ENCODE data around the gene TEX2.

Gene TEX2

GRCh38 chr17:64145375-64145750, 117.7 kb downstream of the TEX2 start:
- peak overlapping the region; percentile 85 for H3K56ac ChIP-seq (ENCODE audit: low read length)
- H4K5ac ChIP-seq (ENCODE audit: low read length): no peak overlapping the region
- no peak overlapping the region for H2BK120ac ChIP-seq (ENCODE audit: low read depth, low read length)
- peak overlapping the region; percentile 94 for H3K4me2 ChIP-seq (ENCODE audit: low read length)
- no peak overlapping the region for H2AK5ac ChIP-seq (ENCODE audit: low read length)
- no peak overlapping the region for H3K4ac ChIP-seq (ENCODE audit: low read depth, low read length)
- H3K79me1 ChIP-seq (ENCODE audit: low read length): no peaks in the 10 kb centered on the region
- H3K27me3 ChIP-seq (ENCODE audit: insufficient read depth, low read length, poor library complexity): no peaks in the 10 kb centered on the region
- no peak overlapping the region for H2BK15ac ChIP-seq (replicated peaks; ENCODE audit: low read depth)
- H3K36me3 ChIP-seq (ENCODE audit: control insufficient read depth, insufficient read depth, low read length): no peaks in the 10 kb centered on the region
- no peak overlapping the region for H4K8ac ChIP-seq (ENCODE audit: low read depth, low read length)
- no peak for DNase-seq
- H3K4me1 ChIP-seq (ENCODE audit: control insufficient read depth, low read depth, low read length): no peaks in the 10 kb centered on the region
- no peak overlapping the region for H3K18ac ChIP-seq (ENCODE audit: low read length)
- H3K23ac ChIP-seq (ENCODE audit: low read length): no peak overlapping the region
- no CpG with 5 or more reads among the region's 15 CpGs for WGBS (ENCODE audit: extremely low coverage, insufficient coverage, low lambda C conversion rate)
- H3K27ac ChIP-seq (ENCODE audit: low read depth, low read length): peak overlapping the region; percentile 60
- H3K79me2 ChIP-seq (ENCODE audit: control insufficient read depth, insufficient read depth, low read length): peaks cover 3% of the 10 kb centered on the region
- no peak overlapping the region for H2BK5ac ChIP-seq (ENCODE audit: low read length)
- H3K9ac ChIP-seq (ENCODE audit: low read length): peak overlapping the region; percentile 80
- H3K4me3 ChIP-seq (ENCODE audit: low read length): peak overlapping the region; percentile 57

- no peak overlapping the region for H2BK120ac ChIP-seq (ENCODE audit: low read depth, low read length)
- no peaks in the 10 kb centered on the region for H3K4me1 ChIP-seq (ENCODE audit: control insufficient read depth, low read depth, low read length)
- H3K4me2 ChIP-seq (ENCODE audit: low read length): no peak overlapping the region
- no peak overlapping the region for H2AK5ac ChIP-seq (ENCODE audit: low read length)
- no CpG with 5 or more reads among the region's 6 CpGs for WGBS (ENCODE audit: extremely low coverage, insufficient coverage, low lambda C conversion rate)
- no peak overlapping the region for H3K56ac ChIP-seq (ENCODE audit: low read length)
- DNase-seq: no peak
- no peak overlapping the region for H3K18ac ChIP-seq (ENCODE audit: low read length)
- H2BK15ac ChIP-seq (replicated peaks; ENCODE audit: low read depth): no peak overlapping the region
- no peak overlapping the region for H3K4me3 ChIP-seq (ENCODE audit: low read length)
- H4K8ac ChIP-seq (ENCODE audit: low read depth, low read length): no peak overlapping the region
- no peaks in the 10 kb centered on the region for H3K27me3 ChIP-seq (ENCODE audit: insufficient read depth, low read length, poor library complexity)
- H3K36me3 ChIP-seq (ENCODE audit: control insufficient read depth, insufficient read depth, low read length): no peaks in the 10 kb centered on the region
- H3K23ac ChIP-seq (ENCODE audit: low read length): no peak overlapping the region
- no peak overlapping the region for H2BK5ac ChIP-seq (ENCODE audit: low read length)
- no peaks in the 10 kb centered on the region for H3K79me2 ChIP-seq (ENCODE audit: control insufficient read depth, insufficient read depth, low read length)
- H3K27ac ChIP-seq (ENCODE audit: low read depth, low read length): no peak overlapping the region
- H3K4ac ChIP-seq (ENCODE audit: low read depth, low read length): no peak overlapping the region
- no peaks in the 10 kb centered on the region for H3K79me1 ChIP-seq (ENCODE audit: low read length)
- no peak overlapping the region for H4K5ac ChIP-seq (ENCODE audit: low read length)
- H3K9ac ChIP-seq (ENCODE audit: low read length): no peak overlapping the region
Observed at GRCh38 chr17:64139542-64139941, 123.5 kb downstream of the TEX2 start.

- H3K27me3 ChIP-seq (ENCODE audit: insufficient read depth, low read length, poor library complexity): no peaks in the 10 kb centered on the region
- H4K8ac ChIP-seq (ENCODE audit: low read depth, low read length): no peak overlapping the region
- no peak overlapping the region for H3K27ac ChIP-seq (ENCODE audit: low read depth, low read length)
- DNase-seq: no peak
- no CpG with 5 or more reads among the region's 2 CpGs for WGBS (ENCODE audit: extremely low coverage, insufficient coverage, low lambda C conversion rate)
- no peak overlapping the region for H3K18ac ChIP-seq (ENCODE audit: low read length)
- no peaks in the 10 kb centered on the region for H3K79me1 ChIP-seq (ENCODE audit: low read length)
- no peak overlapping the region for H2AK5ac ChIP-seq (ENCODE audit: low read length)
- H3K36me3 ChIP-seq (ENCODE audit: control insufficient read depth, insufficient read depth, low read length): no peaks in the 10 kb centered on the region
- no peak overlapping the region for H3K56ac ChIP-seq (ENCODE audit: low read length)
- no peaks in the 10 kb centered on the region for H3K4me1 ChIP-seq (ENCODE audit: control insufficient read depth, low read depth, low read length)
- H3K4me3 ChIP-seq (ENCODE audit: low read length): no peak overlapping the region
- no peak overlapping the region for H4K5ac ChIP-seq (ENCODE audit: low read length)
- no peak overlapping the region for H3K9ac ChIP-seq (ENCODE audit: low read length)
- no peak overlapping the region for H2BK120ac ChIP-seq (ENCODE audit: low read depth, low read length)
- no peak overlapping the region for H3K23ac ChIP-seq (ENCODE audit: low read length)
- no peaks in the 10 kb centered on the region for H3K79me2 ChIP-seq (ENCODE audit: control insufficient read depth, insufficient read depth, low read length)
- H2BK15ac ChIP-seq (replicated peaks; ENCODE audit: low read depth): no peak overlapping the region
- H3K4me2 ChIP-seq (ENCODE audit: low read length): no peak overlapping the region
- H2BK5ac ChIP-seq (ENCODE audit: low read length): no peak overlapping the region
- no peak overlapping the region for H3K4ac ChIP-seq (ENCODE audit: low read depth, low read length)
Observed at GRCh38 chr17:64138441-64138840, 124.6 kb downstream of the TEX2 start.

GRCh38 chr17:64135000-64135399, 128.1 kb downstream of the TEX2 start:
- no peak for DNase-seq
- no peak overlapping the region for H3K23ac ChIP-seq (ENCODE audit: low read length)
- peaks cover 3% of the 10 kb centered on the region for H3K4me1 ChIP-seq (ENCODE audit: control insufficient read depth, low read depth, low read length)
- H3K18ac ChIP-seq (ENCODE audit: low read length): no peak overlapping the region
- H3K4me2 ChIP-seq (ENCODE audit: low read length): no peak overlapping the region
- no peak overlapping the region for H3K4ac ChIP-seq (ENCODE audit: low read depth, low read length)
- no CpG with 5 or more reads among the region's 6 CpGs for WGBS (ENCODE audit: extremely low coverage, insufficient coverage, low lambda C conversion rate)
- H2AK5ac ChIP-seq (ENCODE audit: low read length): no peak overlapping the region
- H3K9ac ChIP-seq (ENCODE audit: low read length): no peak overlapping the region
- H2BK5ac ChIP-seq (ENCODE audit: low read length): no peak overlapping the region
- H3K27ac ChIP-seq (ENCODE audit: low read depth, low read length): no peak overlapping the region
- H2BK120ac ChIP-seq (ENCODE audit: low read depth, low read length): no peak overlapping the region
- H3K79me1 ChIP-seq (ENCODE audit: low read length): no peaks in the 10 kb centered on the region
- no peak overlapping the region for H4K5ac ChIP-seq (ENCODE audit: low read length)
- H3K4me3 ChIP-seq (ENCODE audit: low read length): no peak overlapping the region
- no peaks in the 10 kb centered on the region for H3K79me2 ChIP-seq (ENCODE audit: control insufficient read depth, insufficient read depth, low read length)
- no peaks in the 10 kb centered on the region for H3K36me3 ChIP-seq (ENCODE audit: control insufficient read depth, insufficient read depth, low read length)
- H4K8ac ChIP-seq (ENCODE audit: low read depth, low read length): no peak overlapping the region
- H2BK15ac ChIP-seq (replicated peaks; ENCODE audit: low read depth): no peak overlapping the region
- H3K27me3 ChIP-seq (ENCODE audit: insufficient read depth, low read length, poor library complexity): no peaks in the 10 kb centered on the region
- H3K56ac ChIP-seq (ENCODE audit: low read length): no peak overlapping the region

GRCh38 chr17:64134216-64134970, 128.7 kb downstream of the TEX2 start:
- no peak overlapping the region for H2AK5ac ChIP-seq (ENCODE audit: low read length)
- H3K56ac ChIP-seq (ENCODE audit: low read length): no peak overlapping the region
- H3K27me3 ChIP-seq (ENCODE audit: insufficient read depth, low read length, poor library complexity): no peaks in the 10 kb centered on the region
- H3K18ac ChIP-seq (ENCODE audit: low read length): no peak overlapping the region
- H2BK5ac ChIP-seq (ENCODE audit: low read length): no peak overlapping the region
- H3K4me2 ChIP-seq (ENCODE audit: low read length): no peak overlapping the region
- no peaks in the 10 kb centered on the region for H3K79me2 ChIP-seq (ENCODE audit: control insufficient read depth, insufficient read depth, low read length)
- no peak overlapping the region for H4K8ac ChIP-seq (ENCODE audit: low read depth, low read length)
- no peak overlapping the region for H4K5ac ChIP-seq (ENCODE audit: low read length)
- DNase-seq: no peak
- H3K9ac ChIP-seq (ENCODE audit: low read length): no peak overlapping the region
- H3K36me3 ChIP-seq (ENCODE audit: control insufficient read depth, insufficient read depth, low read length): no peaks in the 10 kb centered on the region
- H2BK15ac ChIP-seq (replicated peaks; ENCODE audit: low read depth): no peak overlapping the region
- no CpG with 5 or more reads among the region's 6 CpGs for WGBS (ENCODE audit: extremely low coverage, insufficient coverage, low lambda C conversion rate)
- H2BK120ac ChIP-seq (ENCODE audit: low read depth, low read length): no peak overlapping the region
- H3K4me1 ChIP-seq (ENCODE audit: control insufficient read depth, low read depth, low read length): peaks cover 3% of the 10 kb centered on the region
- H3K4ac ChIP-seq (ENCODE audit: low read depth, low read length): no peak overlapping the region
- H3K23ac ChIP-seq (ENCODE audit: low read length): no peak overlapping the region
- H3K27ac ChIP-seq (ENCODE audit: low read depth, low read length): no peak overlapping the region
- H3K79me1 ChIP-seq (ENCODE audit: low read length): no peaks in the 10 kb centered on the region
- no peak overlapping the region for H3K4me3 ChIP-seq (ENCODE audit: low read length)
